Measurements from ENCODE around the gene LRRK2.

The LRRK2 gene

DNA sequence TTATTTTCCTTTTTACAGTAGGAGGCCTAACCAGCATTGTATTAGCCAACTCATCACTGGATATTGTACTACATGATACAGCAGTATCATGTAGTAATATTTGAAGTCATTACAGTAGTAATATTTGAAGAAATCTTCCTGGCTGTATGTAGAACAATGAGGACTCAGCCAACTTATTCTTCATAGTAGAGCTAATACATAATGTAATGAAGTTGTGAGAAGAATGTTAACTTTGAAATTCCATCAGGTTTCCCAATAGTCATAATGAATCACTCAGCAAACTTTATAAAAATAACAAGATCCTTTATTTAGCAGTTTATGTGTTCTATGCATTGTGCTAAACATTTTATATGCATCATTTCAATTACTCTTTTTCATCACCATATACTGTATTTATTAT, 61.8 kb downstream of the LRRK2 start:
- no peak for DNase-seq (ENCODE audit: low spot score)
- Histone ChIP-seq H3K4me3 (no peak overlapping the region), H3K27ac (no peak overlapping the region)
- TF ChIP-seq, protein P1, sequence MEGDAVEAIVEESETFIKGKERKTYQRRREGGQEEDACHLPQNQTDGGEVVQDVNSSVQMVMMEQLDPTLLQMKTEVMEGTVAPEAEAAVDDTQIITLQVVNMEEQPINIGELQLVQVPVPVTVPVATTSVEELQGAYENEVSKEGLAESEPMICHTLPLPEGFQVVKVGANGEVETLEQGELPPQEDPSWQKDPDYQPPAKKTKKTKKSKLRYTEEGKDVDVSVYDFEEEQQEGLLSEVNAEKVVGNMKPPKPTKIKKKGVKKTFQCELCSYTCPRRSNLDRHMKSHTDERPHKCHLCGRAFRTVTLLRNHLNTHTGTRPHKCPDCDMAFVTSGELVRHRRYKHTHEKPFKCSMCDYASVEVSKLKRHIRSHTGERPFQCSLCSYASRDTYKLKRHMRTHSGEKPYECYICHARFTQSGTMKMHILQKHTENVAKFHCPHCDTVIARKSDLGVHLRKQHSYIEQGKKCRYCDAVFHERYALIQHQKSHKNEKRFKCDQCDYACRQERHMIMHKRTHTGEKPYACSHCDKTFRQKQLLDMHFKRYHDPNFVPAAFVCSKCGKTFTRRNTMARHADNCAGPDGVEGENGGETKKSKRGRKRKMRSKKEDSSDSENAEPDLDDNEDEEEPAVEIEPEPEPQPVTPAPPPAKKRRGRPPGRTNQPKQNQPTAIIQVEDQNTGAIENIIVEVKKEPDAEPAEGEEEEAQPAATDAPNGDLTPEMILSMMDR (IDR thresholded peaks at IDR 0.05) = no peak

DNA sequence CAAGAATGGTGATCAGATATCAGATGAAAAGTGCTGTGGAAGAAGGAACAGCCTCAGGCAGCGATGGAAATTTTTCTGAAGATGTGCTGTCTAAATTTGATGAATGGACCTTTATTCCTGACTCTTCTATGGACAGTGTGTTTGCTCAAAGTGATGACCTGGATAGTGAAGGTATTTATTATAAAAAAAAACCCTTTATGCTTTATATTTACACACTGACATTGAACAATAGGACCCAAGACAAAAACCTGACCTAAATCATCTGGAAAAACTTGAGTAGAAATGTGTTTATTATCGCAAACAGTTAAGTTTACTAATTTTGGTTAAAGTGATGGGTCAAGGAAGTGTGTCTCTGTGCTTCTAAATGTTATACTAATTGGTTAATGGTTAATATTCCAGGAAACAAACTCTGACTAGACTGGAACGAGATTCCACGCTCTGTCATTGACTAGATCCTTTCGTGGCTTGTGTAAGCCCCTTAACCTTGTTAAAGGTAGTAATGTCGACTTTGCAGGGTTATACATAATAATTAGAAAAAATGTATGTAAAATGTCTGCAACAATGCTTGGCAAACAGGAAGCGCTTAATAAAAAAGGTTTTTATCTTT, 62.7 kb downstream of the LRRK2 start:
- Histone ChIP-seq H3K4me3 (no peak overlapping the region), H3K27ac (no peak overlapping the region)
- TF ChIP-seq, protein P1 (IDR thresholded peaks at IDR 0.05) = no peak
- no peak for DNase-seq (ENCODE audit: low spot score)

DNA sequence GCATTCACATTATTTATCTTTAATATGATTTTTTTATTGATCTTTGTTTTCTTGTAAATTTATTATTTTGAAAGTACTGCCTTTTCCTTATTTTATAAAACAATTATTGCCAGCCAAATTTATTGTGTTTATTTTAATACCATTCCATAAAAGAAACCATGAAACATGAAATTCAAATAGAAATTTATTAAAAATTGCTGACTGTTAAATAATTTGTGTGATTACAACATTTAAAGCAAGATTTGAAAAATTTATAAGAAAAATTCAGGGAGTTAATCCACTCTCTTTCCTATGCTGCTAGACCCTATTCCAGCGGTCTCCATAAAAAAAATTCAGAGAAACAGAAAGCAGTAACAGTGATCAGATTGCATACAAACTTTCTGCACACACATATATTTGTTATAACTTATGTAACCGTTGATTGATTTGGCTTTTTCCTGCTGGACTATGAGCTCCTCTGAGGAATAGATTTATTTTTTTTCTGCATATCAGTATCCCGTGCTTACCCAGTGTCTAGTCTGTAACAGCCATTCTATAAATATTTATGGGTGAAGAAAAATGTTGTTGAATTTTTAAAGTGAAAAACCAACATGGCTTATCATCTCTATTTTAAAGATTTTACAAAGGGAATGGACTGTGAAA, 68.1 kb downstream of the LRRK2 start:
- Histone ChIP-seq H3K27ac (no peak overlapping the region), H3K4me3 (no peak overlapping the region)
- TF ChIP-seq, protein P1 (IDR thresholded peaks at IDR 0.05) = no peak
- no peak for DNase-seq (ENCODE audit: low spot score)

DNA sequence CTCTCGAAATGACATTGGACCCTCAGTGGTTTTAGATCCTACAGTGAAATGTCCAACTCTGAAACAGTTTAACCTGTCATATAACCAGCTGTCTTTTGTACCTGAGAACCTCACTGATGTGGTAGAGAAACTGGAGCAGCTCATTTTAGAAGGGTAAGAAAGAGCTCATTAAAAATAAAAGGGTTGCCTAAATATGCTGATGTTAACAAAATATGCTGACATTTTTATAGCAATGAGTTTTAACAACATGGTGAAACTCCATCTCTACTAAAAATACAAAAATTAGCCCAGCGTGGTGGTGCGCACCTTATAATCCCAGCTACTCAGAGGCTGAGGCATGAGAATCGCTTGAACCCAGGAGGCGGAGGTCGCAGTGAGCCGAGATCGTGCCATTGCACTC, 73.5 kb downstream of the LRRK2 start:
- TF ChIP-seq, protein P1 (IDR thresholded peaks at IDR 0.05) = no peak
- no peak for DNase-seq (ENCODE audit: low spot score)
- H3K27ac ChIP-seq = no peak overlapping the region
- no peak overlapping the region for H3K4me3 ChIP-seq

DNA sequence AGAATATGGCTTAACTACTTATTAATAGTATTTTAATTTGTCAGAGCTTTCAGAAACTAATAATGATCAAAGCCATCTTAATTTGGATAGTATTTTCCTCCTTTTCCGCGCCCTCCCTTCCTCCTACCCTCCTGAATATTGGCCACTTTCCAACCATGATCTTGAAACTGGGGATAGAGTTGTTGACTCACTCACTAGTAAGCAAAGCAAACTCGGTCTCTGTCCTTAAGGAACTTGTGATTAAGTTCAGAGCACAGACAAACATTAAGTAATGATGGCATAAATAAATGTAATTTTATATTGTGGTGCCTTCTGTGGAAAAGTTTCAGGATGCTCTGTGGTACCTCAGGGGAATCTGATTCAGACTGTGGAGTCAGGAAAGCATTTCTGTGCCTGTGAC, 75.7 kb downstream of the LRRK2 start:
- TF ChIP-seq, protein P1 (IDR thresholded peaks at IDR 0.05) = no peak
- H3K27ac ChIP-seq = no peak overlapping the region
- H3K4me3 ChIP-seq = no peak overlapping the region
- DNase-seq (ENCODE audit: low spot score) = no peak

DNA sequence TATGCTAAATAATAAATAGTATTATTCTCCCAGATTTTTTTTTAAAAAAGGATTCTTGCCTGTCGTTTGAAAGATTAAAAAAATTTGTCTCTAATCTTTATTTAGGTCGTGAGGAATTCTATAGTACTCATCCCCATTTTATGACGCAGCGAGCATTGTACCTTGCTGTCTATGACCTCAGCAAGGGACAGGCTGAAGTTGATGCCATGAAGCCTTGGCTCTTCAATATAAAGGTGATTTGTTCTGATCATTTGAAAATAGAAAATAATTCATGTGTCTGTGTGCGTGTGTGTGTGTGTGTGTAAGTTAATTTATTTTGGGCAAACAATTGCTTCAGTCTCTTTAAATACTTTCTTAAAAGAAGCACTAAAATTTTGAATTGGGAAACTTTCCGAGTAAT, 84.2 kb downstream of the LRRK2 start:
- DNase-seq (ENCODE audit: low spot score) = no peak
- Histone ChIP-seq H3K4me3 (no peak overlapping the region), H3K27ac (no peak overlapping the region)
- TF ChIP-seq, protein P1 (IDR thresholded peaks at IDR 0.05) = no peak

DNA sequence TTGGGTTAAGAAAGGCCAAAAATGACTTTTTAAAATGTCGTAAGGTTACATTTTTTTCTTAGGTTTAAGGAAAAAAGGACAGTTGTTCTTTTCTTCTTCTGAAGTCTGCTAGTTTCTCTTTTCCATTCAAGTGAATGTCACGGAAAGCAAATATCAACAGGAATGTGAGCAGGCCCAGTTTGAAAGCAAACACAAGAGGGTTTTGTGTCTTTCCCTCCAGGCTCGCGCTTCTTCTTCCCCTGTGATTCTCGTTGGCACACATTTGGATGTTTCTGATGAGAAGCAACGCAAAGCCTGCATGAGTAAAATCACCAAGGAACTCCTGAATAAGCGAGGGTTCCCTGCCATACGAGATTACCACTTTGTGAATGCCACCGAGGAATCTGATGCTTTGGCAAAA, 85.4 kb downstream of the LRRK2 start:
- H3K27ac ChIP-seq = no peak overlapping the region
- no peak overlapping the region for H3K4me3 ChIP-seq
- no peak for DNase-seq (ENCODE audit: low spot score)
- TF ChIP-seq, protein P1 (IDR thresholded peaks at IDR 0.05) = no peak

Data from coronary artery (tissue), 2 donors.